ENCODE results near the gene HMOX1.
"Not testable (repeated sequence)": the region's sequence is repeated elsewhere in the genome, so short reads cannot be mapped to it uniquely, and the experiment has no call there.

HMOX1 gene

DNA sequence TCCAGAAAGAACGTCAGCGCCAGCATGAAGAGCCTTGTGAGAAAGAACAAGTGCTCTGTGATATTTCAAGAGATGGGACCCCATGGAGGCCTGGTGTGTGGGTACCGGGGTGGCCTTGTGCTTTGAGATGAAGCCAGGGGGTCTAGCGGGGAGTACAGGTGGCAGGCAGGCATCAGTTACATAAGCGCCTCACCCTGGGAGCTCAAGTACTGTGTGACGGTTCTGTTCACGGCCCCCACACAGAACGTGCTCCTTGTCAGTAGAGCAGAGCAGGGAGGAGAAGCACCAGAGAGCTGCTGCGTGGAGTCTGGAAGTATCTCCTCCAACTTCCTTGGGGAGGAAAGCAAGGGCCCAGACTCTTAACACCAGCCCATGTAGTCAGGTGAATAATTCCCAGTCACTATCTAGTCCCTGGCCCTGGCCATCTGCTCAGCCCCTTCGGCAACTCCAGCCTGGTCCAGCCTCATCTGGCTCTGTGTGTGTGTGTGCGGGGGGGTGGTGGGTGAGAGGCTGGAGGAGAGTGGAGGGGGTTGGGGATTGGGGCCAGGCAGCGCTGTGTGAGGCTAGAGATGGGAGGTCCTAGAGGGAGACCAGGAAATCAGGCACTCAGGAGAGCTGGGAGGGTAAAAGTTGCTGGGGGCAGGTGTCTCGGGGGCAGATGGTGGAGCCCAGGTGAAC is 51.5 kb downstream of the HMOX1 start:
- Histone ChIP-seq H3K4me1 (no peaks in the 10 kb centered on the region), H3K27me3 (no peaks in the 10 kb centered on the region), H3K9me3 (peaks cover 5% of the 10 kb centered on the region; the same call in 1 of the 2 replicates), H3K36me3 (peaks cover 30% of the 10 kb centered on the region), H3K4me3 (ENCODE audit: low read depth, low read length) (no peak overlapping the region)
- no peak for DNase-seq
- no peak for TF ChIP-seq CTCF (IDR thresholded peaks at IDR 0.05; ENCODE audit: low read depth, low read length)

DNA sequence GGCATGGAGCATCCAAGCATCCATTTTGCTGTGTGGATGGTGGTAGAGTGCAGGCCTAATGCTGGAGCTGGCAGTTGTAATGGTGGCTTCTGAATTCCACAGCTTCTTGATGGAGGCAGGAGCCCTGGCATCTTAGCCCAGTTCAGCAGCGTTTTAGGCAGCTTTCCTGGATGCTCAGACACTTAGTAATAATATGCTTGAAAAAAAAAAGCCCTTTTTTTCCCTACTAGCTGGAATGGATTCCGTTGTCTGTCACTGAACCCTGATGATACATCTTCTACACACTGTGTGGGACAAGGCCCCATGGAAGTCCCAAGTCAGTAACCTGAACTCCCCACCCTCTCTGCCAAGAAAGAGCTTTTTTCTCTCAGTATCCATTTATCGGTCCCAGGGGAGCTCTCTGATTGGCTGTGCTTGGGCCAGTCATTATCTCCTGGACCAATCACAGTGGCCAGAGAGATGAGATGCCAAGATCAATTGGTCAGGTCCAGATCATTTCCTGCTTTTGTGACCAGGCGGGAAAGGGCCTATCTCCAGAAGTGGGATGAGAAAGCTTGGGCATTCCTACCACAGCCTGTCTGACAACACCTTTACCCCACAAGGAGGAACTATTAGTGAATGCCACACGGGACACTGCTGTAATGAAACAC is 53.3 kb downstream of the HMOX1 start:
- Histone ChIP-seq H3K9me3 (peaks cover 5% of the 10 kb centered on the region; the same call in 1 of the 2 replicates), H3K27me3 (no peaks in the 10 kb centered on the region), H3K4me1 (no peaks in the 10 kb centered on the region), H3K36me3 (peaks cover 30% of the 10 kb centered on the region), H3K4me3 (ENCODE audit: low read depth, low read length) (no peak overlapping the region)
- DNase-seq, result no peak
- no peak for TF ChIP-seq CTCF (IDR thresholded peaks at IDR 0.05; ENCODE audit: low read depth, low read length)

- Histone ChIP-seq H3K9me3 (peaks cover 5% of the 10 kb centered on the region; the same call in 1 of the 2 replicates), H3K4me3 (ENCODE audit: low read depth, low read length) (no peak overlapping the region), H3K36me3 (peaks cover 30% of the 10 kb centered on the region), H3K4me1 (no peaks in the 10 kb centered on the region), H3K27me3 (no peaks in the 10 kb centered on the region)
- DNase-seq, result no peak
- TF ChIP-seq CTCF (IDR thresholded peaks at IDR 0.05; ENCODE audit: low read depth, low read length), result no peak
Observed at GRCh38 chr22:35435201-35435740, 54.4 kb downstream of the HMOX1 start.

DNA sequence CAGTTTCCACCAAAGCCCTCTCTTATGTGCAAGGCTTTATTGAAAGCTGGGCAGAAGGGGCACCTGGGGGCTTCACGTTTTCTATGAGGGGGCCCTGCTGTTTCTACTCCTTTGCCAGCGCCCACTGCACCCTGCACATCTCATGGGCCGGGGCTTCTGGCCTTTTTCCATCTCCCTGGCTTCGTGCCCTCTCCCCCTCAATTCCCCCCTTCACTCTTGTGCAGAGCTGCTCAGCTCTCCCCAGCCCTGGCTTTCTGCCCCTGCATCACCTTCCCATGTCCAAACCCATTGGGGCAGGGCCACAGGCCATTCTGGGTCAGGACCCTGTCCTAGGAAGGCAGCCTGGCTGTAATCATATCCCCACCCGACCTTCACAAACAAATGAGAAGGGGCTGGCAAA is 55.5 kb downstream of the HMOX1 start:
- Histone ChIP-seq H3K27me3 (no peaks in the 10 kb centered on the region), H3K4me3 (ENCODE audit: low read depth, low read length) (no peak overlapping the region), H3K9me3 (peaks cover 5% of the 10 kb centered on the region; the same call in 1 of the 2 replicates), H3K4me1 (no peaks in the 10 kb centered on the region), H3K36me3 (peaks cover 30% of the 10 kb centered on the region)
- TF ChIP-seq CTCF (IDR thresholded peaks at IDR 0.05; ENCODE audit: low read depth, low read length), result no peak
- no peak for DNase-seq

GRCh38 chr22:35437049-35437448 is 56.2 kb downstream of the HMOX1 start:
- DNase-seq, result peak; percentile 55
- Histone ChIP-seq H3K36me3 (peaks cover 25% of the 10 kb centered on the region), H3K4me3 (ENCODE audit: low read depth, low read length) (no peak overlapping the region), H3K27me3 (no peaks in the 10 kb centered on the region), H3K9me3 (peaks cover 5% of the 10 kb centered on the region; the same call in 1 of the 2 replicates), H3K4me1 (no peaks in the 10 kb centered on the region)
- TF ChIP-seq CTCF (IDR thresholded peaks at IDR 0.05; ENCODE audit: low read depth, low read length), result no peak

DNA sequence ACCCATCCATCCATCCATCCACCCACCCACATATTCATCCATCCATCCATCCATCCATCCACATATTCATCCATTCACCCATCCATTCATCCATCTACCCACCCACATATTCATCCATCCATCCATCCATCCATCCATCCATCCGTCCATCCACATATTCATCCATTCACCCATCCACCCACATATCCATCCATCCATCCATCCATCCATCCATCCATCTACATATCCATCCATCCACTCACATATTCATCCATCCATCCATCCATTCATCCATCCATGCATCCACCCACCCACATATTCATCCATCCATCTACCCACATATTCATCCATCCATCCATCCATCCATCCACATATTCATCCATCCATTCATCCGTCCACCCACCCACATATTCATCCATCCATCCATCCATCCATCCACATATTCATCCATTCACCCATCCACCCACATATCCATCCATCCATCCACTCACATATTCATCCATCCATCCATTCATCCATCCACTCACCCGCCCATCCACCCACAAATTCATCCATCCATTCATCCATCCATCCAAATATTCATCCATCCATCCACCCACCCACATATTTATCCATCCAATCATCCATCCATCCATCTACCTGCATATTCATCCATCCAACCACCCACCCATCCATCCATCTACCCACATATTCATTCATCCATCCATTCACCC is 57.9 kb downstream of the HMOX1 start:
- H3K36me3 ChIP-seq; DNase-seq; H3K27me3 ChIP-seq; H3K4me3 ChIP-seq (ENCODE audit: low read depth, low read length); H3K4me1 ChIP-seq; H3K9me3 ChIP-seq: not testable (repeated sequence)

All from BE2C (cell line).